Measurements from ENCODE around the gene ZNF576. TPM values are rescaled to one million over a fixed set of nuclear protein-coding genes. Genes with fewer than 3 reads are reported as not detected.

Gene ZNF576
- total RNA-seq, 1 experiment from 2014 or later, result 14.1 TPM

DNA sequence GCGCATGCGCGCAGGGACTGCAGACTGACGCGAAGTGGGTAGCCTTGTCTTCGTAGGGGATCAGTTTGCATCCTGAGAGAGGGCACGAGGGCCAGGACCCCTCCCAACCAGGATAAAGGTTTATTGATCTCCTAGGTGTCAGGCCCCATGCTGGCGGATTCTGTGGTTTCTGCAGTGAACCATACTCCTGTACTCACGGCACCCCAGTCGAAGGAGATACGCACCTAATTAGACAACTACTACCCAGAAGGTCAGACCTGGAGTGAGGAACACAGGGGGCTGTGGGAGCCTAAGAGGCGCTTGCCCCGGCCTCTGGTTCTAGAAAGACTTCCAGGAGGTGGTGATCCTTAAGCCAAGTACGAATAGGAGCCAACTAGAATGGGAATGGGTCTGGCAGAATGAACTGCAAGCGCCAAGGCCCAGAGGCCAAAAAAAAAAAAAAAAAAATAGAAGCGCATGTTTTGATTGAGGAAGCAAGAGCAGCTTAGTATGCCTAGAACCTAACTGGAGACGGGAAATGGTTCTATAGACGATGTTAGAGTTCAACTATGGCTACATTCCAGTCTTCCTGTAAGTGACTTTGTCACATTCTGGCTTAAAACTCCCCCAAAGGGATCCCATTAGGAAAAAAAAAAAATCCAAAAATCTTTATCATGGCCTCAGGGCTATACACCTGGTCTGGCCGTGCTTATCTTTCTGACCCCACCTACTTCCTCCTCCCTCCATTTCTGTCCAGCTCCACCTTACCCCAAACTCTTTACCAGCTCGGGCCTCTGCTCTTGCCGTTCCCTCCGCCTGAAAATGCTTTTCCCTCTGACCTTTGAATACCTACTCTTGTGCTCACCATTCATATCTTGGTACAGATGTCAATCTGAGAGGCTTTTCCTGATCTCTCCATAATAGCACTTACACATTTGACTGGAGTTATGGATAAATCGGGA lies 23.9 kb downstream of the ZNF576 start:
- in situ Hi-C loops (cut with HindIII; ENCODE audit: low pct_unique_long_range_greater_than_20kb, low sequenced_read_pairs), result no loop called here
- intact Hi-C loops (cut with micrococcal nuclease; ENCODE audit: unreplicated experiment), result no loop called here
- CTCF ChIA-PET, result no interaction called here

DNA sequence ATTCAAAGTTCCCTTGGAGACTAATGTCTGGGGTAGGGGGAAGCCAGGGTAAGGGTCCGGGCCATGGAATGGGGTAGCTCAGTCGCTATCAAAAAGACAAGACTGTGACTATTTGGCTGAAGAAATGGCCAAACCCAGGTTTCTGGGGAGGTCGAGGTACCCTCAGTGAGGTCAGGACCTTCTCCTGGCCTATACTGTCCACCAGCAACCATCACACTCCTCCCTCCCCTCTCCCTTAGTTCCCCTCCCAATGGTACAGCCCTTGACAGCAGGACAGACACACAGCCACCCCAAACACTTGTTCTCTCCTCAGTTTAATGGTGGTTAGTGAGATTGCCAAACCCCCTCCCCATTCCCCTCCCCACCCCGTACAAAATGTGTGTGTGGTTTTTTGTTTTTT lies 25.7 kb downstream of the ZNF576 start:
- POLR2A ChIA-PET, result no interaction called here
- Histone ChIP-seq H3K4me1 (ENCODE audit: control insufficient read depth, insufficient read depth, low read length) (no peaks in the 10 kb centered on the region), H3K27ac (ENCODE audit: low read length) (no peak overlapping the region), H3K4me3 (ENCODE audit: low read depth in 2 of 2, low read length in 2 of 2) (no peak overlapping the region), H3K36me3 (ENCODE audit: control insufficient read depth, insufficient read depth, low read length) (no peaks in the 10 kb centered on the region), H3K9me3 (ENCODE audit: control insufficient read depth, insufficient read depth, low read depth, low read length) (no peaks in the 10 kb centered on the region), H3K27me3 (ENCODE audit: control insufficient read depth, insufficient read depth, low read length) (no peaks in the 10 kb centered on the region)
- intact Hi-C loops (cut with micrococcal nuclease; ENCODE audit: unreplicated experiment) (no loop called here), in situ Hi-C loops (cut with HindIII; ENCODE audit: low pct_unique_long_range_greater_than_20kb, low sequenced_read_pairs) (no loop called here)
- no TSS peak for BruUV-seq (replicated peaks)
- DNase-seq (ENCODE audit: low read depth, low spot score), result no peak
- TF ChIP-seq, protein P1, sequence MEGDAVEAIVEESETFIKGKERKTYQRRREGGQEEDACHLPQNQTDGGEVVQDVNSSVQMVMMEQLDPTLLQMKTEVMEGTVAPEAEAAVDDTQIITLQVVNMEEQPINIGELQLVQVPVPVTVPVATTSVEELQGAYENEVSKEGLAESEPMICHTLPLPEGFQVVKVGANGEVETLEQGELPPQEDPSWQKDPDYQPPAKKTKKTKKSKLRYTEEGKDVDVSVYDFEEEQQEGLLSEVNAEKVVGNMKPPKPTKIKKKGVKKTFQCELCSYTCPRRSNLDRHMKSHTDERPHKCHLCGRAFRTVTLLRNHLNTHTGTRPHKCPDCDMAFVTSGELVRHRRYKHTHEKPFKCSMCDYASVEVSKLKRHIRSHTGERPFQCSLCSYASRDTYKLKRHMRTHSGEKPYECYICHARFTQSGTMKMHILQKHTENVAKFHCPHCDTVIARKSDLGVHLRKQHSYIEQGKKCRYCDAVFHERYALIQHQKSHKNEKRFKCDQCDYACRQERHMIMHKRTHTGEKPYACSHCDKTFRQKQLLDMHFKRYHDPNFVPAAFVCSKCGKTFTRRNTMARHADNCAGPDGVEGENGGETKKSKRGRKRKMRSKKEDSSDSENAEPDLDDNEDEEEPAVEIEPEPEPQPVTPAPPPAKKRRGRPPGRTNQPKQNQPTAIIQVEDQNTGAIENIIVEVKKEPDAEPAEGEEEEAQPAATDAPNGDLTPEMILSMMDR (IDR thresholded peaks at IDR 0.05), result no peak
- TF ChIP-seq SIN3A (IDR thresholded peaks at IDR 0.05; ENCODE audit: borderline replicate concordance, insufficient read depth, low read depth, low read length) (no peak), TCF7L2 (IDR thresholded peaks at IDR 0.05; ENCODE audit: low read depth, low read length) (no peak), POLR2AphosphoS5 (IDR thresholded peaks at IDR 0.05; ENCODE audit: low read depth, low read length) (no peak)
- TF ChIP-seq, protein P2, sequence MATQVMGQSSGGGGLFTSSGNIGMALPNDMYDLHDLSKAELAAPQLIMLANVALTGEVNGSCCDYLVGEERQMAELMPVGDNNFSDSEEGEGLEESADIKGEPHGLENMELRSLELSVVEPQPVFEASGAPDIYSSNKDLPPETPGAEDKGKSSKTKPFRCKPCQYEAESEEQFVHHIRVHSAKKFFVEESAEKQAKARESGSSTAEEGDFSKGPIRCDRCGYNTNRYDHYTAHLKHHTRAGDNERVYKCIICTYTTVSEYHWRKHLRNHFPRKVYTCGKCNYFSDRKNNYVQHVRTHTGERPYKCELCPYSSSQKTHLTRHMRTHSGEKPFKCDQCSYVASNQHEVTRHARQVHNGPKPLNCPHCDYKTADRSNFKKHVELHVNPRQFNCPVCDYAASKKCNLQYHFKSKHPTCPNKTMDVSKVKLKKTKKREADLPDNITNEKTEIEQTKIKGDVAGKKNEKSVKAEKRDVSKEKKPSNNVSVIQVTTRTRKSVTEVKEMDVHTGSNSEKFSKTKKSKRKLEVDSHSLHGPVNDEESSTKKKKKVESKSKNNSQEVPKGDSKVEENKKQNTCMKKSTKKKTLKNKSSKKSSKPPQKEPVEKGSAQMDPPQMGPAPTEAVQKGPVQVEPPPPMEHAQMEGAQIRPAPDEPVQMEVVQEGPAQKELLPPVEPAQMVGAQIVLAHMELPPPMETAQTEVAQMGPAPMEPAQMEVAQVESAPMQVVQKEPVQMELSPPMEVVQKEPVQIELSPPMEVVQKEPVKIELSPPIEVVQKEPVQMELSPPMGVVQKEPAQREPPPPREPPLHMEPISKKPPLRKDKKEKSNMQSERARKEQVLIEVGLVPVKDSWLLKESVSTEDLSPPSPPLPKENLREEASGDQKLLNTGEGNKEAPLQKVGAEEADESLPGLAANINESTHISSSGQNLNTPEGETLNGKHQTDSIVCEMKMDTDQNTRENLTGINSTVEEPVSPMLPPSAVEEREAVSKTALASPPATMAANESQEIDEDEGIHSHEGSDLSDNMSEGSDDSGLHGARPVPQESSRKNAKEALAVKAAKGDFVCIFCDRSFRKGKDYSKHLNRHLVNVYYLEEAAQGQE (IDR thresholded peaks at IDR 0.05; ENCODE audit: insufficient read depth in 1 of 2, low read depth in 2 of 2, low read length in 1 of 2), result no peak
- ATAC-seq, result no peak
- CTCF ChIA-PET, result no interaction called here

More for the DNA sequence above, 23.9 kb downstream of the ZNF576 start:
- Histone ChIP-seq H3K27ac (ENCODE audit: low read length) (peak overlapping the region; percentile 88), H3K9me3 (ENCODE audit: control insufficient read depth, insufficient read depth, low read depth, low read length) (no peaks in the 10 kb centered on the region), H3K4me3 (ENCODE audit: low read depth in 2 of 2, low read length in 2 of 2) (peak overlapping the region; percentile 68 to 85), H3K27me3 (ENCODE audit: control insufficient read depth, insufficient read depth, low read length) (no peaks in the 10 kb centered on the region), H3K36me3 (ENCODE audit: control insufficient read depth, insufficient read depth, low read length) (no peaks in the 10 kb centered on the region), H3K4me1 (ENCODE audit: control insufficient read depth, insufficient read depth, low read length) (no peaks in the 10 kb centered on the region)
- ATAC-seq (no peak), DNase-seq (ENCODE audit: low read depth, low spot score) (no peak)
- POLR2A ChIA-PET, result interaction anchor here (0.6 kb wide), 1 partner anchor 141 kb away, joined by 5 read pairs; no protein-coding TSS in a partner anchor
- TSS peak; percentile 75 for BruUV-seq (replicated peaks)
- TF ChIP-seq, protein P2 (IDR thresholded peaks at IDR 0.05; ENCODE audit: insufficient read depth in 1 of 2, low read depth in 2 of 2, low read length in 1 of 2), result no peak
- no peak for TF ChIP-seq SIN3A (IDR thresholded peaks at IDR 0.05; ENCODE audit: borderline replicate concordance, insufficient read depth, low read depth, low read length)
- no peak for TF ChIP-seq POLR2AphosphoS5 (IDR thresholded peaks at IDR 0.05; ENCODE audit: low read depth, low read length)
- TF ChIP-seq, protein P1 (IDR thresholded peaks at IDR 0.05), result no peak
- TF ChIP-seq TCF7L2 (IDR thresholded peaks at IDR 0.05; ENCODE audit: low read depth, low read length), result no peak
